ENCODE measurements around the gene SYS1. TPM values are rescaled to one million over a fixed set of nuclear protein-coding genes. Genes with fewer than 3 reads are reported as not detected.

SYS1 gene
- total RNA-seq, 1 experiment from 2014 or later, result 20.5 TPM

DNA sequence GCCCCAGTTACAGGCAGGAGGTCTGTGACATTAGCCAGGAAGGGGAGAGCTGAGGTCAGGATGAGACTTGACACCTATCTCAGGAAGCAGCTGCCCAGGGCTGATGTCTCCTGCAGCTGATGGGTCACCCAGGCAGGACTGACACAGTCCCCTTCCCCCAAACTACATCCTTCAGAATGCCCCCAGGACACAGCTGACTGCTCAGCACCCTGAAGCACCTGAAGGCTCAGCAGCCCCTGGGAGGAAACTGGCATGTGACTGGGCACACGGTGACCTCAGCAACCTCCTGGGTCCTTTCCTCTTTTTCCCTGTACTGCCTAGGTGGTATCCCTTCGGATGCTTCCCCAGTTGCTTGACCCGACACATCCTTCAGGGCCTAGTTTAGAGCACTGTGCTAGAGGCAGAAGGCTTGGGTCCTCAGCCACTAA, 16.7 kb upstream of the SYS1 start:
- H3K9me3 ChIP-seq (ENCODE audit: control insufficient read depth in 1 of 2, insufficient read depth in 1 of 2, low read depth in 1 of 2, low read length in 2 of 2), result no peaks in the 10 kb centered on the region
- DNase-seq (ENCODE audit: low read depth, low spot score) (no peak), ATAC-seq (no peak)
- H3K27me3 ChIP-seq (ENCODE audit: insufficient read depth, low read length), result no peaks in the 10 kb centered on the region
- H3K79me2 ChIP-seq (ENCODE audit: insufficient read depth, low read length), result peaks cover 68% of the 10 kb centered on the region
- ChIA-PET POLR2A (interaction anchor here (0.9 to 4.7 kb wide), 8 partner anchors 9 to 90 kb away, joined by 3 to 55 read pairs (median 6); partner anchors contain the start of gene SYS1), CTCF (interaction anchor here (0.9 to 1.8 kb wide), 2 partner anchors 17 to 35 kb away, joined by 3 to 7 read pairs; partner anchors contain the start of gene SYS1), RAD21 (ENCODE audit: low non-redundant PET in 1 of 2, low total read pairs in 2 of 2, uncharacterized antibody in 2 of 2, unreplicated experiment in 2 of 2) (interaction anchor here in 1 of 2 experiments (1.2 kb wide), 1 partner anchor 9 kb away, joined by 3 read pairs; no protein-coding TSS in a partner anchor)
- intact Hi-C loops (cut with micrococcal nuclease), result no loop called here
- peaks cover 63 to 73% of the 10 kb centered on the region in 2 experiments for H3K4me1 ChIP-seq (ENCODE audit: control insufficient read depth in 1 of 2, insufficient read depth in 2 of 2, low read length in 2 of 2)
- no peaks in the 10 kb centered on the region for H3K9me2 ChIP-seq (ENCODE audit: insufficient read depth)
- peak overlapping the region; percentile 80 for H3K9ac ChIP-seq (ENCODE audit: low read length)
- BruUV-seq (replicated peaks), result no TSS peak
- peak overlapping the region; percentile 82 to 84 for H3K4me3 ChIP-seq (replicated peaks in 1 of 2; ENCODE audit: low read depth in 1 of 2, low read length in 2 of 2)
- no peak overlapping the region for H2AFZ ChIP-seq (ENCODE audit: low read depth, low read length, poor library complexity, severe bottlenecking)
- no peaks in the 10 kb centered on the region for H4K20me1 ChIP-seq (ENCODE audit: insufficient read depth)
- no peaks in the 10 kb centered on the region; a peak in 1 of 4 replicates for H3K36me3 ChIP-seq (ENCODE audit: control insufficient read depth in 1 of 2, insufficient read depth in 2 of 2, low read length in 2 of 2)
- TF ChIP-seq CEBPB (IDR thresholded peaks at IDR 0.05; ENCODE audit: low read depth), result no peak
- TF ChIP-seq CBX3 (IDR thresholded peaks at IDR 0.05; ENCODE audit: low read depth), result no peak
- TF ChIP-seq RAD21 (IDR thresholded peaks at IDR 0.05; ENCODE audit: low read depth), result no peak
- TF ChIP-seq EZH2 (IDR thresholded peaks at IDR 0.05), result no peak
- TF ChIP-seq, protein P1, sequence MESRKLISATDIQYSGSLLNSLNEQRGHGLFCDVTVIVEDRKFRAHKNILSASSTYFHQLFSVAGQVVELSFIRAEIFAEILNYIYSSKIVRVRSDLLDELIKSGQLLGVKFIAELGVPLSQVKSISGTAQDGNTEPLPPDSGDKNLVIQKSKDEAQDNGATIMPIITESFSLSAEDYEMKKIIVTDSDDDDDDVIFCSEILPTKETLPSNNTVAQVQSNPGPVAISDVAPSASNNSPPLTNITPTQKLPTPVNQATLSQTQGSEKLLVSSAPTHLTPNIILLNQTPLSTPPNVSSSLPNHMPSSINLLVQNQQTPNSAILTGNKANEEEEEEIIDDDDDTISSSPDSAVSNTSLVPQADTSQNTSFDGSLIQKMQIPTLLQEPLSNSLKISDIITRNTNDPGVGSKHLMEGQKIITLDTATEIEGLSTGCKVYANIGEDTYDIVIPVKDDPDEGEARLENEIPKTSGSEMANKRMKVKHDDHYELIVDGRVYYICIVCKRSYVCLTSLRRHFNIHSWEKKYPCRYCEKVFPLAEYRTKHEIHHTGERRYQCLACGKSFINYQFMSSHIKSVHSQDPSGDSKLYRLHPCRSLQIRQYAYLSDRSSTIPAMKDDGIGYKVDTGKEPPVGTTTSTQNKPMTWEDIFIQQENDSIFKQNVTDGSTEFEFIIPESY (IDR thresholded peaks at IDR 0.05; ENCODE audit: extremely low read depth, insufficient replicate concordance, low read length), result no peak
- no peak for TF ChIP-seq POLR2A (IDR thresholded peaks at IDR 0.05; ENCODE audit: borderline replicate concordance, extremely low read depth, insufficient read depth, insufficient read length)
- no peak for TF ChIP-seq SRF (IDR thresholded peaks at IDR 0.05; ENCODE audit: low read depth)
- TF ChIP-seq, protein P2, sequence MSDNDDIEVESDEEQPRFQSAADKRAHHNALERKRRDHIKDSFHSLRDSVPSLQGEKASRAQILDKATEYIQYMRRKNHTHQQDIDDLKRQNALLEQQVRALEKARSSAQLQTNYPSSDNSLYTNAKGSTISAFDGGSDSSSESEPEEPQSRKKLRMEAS (IDR thresholded peaks at IDR 0.05), result no peak
- no peak for TF ChIP-seq TCF7L2 (IDR thresholded peaks at IDR 0.05; ENCODE audit: borderline replicate concordance, extremely low read depth, insufficient read depth, insufficient read length)
- no peak for TF ChIP-seq ELF1 (IDR thresholded peaks at IDR 0.05; ENCODE audit: borderline replicate concordance, low read depth)
- no peak for TF ChIP-seq EZH2phosphoT487 (IDR thresholded peaks at IDR 0.05; ENCODE audit: borderline replicate concordance)
- H3K27ac ChIP-seq (ENCODE audit: low read depth, low read length), result peak overlapping the region; percentile 82
- H3K4me2 ChIP-seq (ENCODE audit: low read length), result peak overlapping the region; percentile 91
